GM23248 (cell line): ENCODE results near the gene FDX1.
"Not testable (repeated sequence)": the region's sequence is repeated elsewhere in the genome, so short reads cannot be mapped to it uniquely, and the experiment has no call there.

Source experiments
- EZH2 ChIP-seq: fragments of 200-600 bp; sonication (generic); IDR thresholded peaks from 2 replicates; pipeline ENCODE4 v1.6.1; 2018; ENCODE audit warnings: antibody characterized with exemption, mild to moderate bottlenecking; ENCODE audit not compliant: insufficient read depth, poor library complexity, severe bottlenecking
- EZH2phosphoT487 ChIP-seq: fragments of 200-600 bp; sonication (generic); IDR thresholded peaks from 2 replicates; pipeline ENCODE4 v1.6.1; 2018; ENCODE audit warnings: antibody characterized with exemption, moderate library complexity, mild to moderate bottlenecking, low read depth; ENCODE audit not compliant: insufficient read depth

- not testable (repeated sequence) for TF ChIP-seq EZH2, EZH2phosphoT487
Measured at GRCh38 chr11:110403585-110403984, 26.2 kb upstream of the FDX1 start.
